H9 (cell line): ENCODE results near the gene KANSL1L. TPM values are rescaled to one million over a fixed set of nuclear protein-coding genes. Genes with fewer than 3 reads are reported as not detected.

ENCODE experiments used
- DNase-seq: peaks from one replicate; pipeline ENCODE4 v3.0.0-alpha.2; 2017
- H2AFZ ChIP-seq: one replicate; pipeline ENCODE4 v1.6.1; 2013; ENCODE audit warnings: mild to moderate bottlenecking, low read length, control low read depth, moderate library complexity
- H2AK5ac ChIP-seq: 2 replicates; pipeline ENCODE4 v1.6.1; 2013; ENCODE audit warnings: low read length, control low read depth, mixed read lengths; ENCODE audit not compliant: insufficient read length
- H2BK120ac ChIP-seq: one replicate; pipeline ENCODE4 v1.6.1; 2013; ENCODE audit warnings: low read depth, mild to moderate bottlenecking, low read length, control low read depth, inconsistent platforms; ENCODE audit not compliant: poor library complexity, severe bottlenecking
- H2BK12ac ChIP-seq: 2 replicates; pipeline ENCODE4 v1.6.1; 2013; ENCODE audit warnings: low read length, control low read depth, mixed read lengths, low read depth; ENCODE audit not compliant: insufficient read length
- H2BK15ac ChIP-seq: 2 replicates; pipeline ENCODE4 v1.6.1; 2013; ENCODE audit warnings: low read depth, low read length, control low read depth
- H2BK20ac ChIP-seq: one replicate; pipeline ENCODE4 v1.6.1; 2013; ENCODE audit warnings: low read depth, mild to moderate bottlenecking, low read length, control low read depth, inconsistent platforms; ENCODE audit not compliant: poor library complexity, severe bottlenecking
- H2BK5ac ChIP-seq: 2 replicates; pipeline ENCODE4 v1.6.1; 2013; ENCODE audit warnings: low read length, control low read depth, mixed read lengths; ENCODE audit not compliant: insufficient read length
- H3K14ac ChIP-seq: 2 replicates; pipeline ENCODE4 v1.6.1; 2013; ENCODE audit warnings: low read length, control low read depth; ENCODE audit not compliant: insufficient read depth
- H3K18ac ChIP-seq: 2 replicates; pipeline ENCODE4 v1.6.1; 2013; ENCODE audit warnings: low read depth, mild to moderate bottlenecking, mixed read lengths, low read length, control low read depth; ENCODE audit not compliant: insufficient read length
- H3K23ac ChIP-seq: 2 replicates; pipeline ENCODE4 v1.6.1; 2013; ENCODE audit warnings: low read length, control low read depth, mixed read lengths, low read depth; ENCODE audit not compliant: insufficient read length
- H3K23me2 ChIP-seq: 2 replicates; pipeline ENCODE4 v1.6.1; 2013; ENCODE audit warnings: low read depth, mild to moderate bottlenecking, mixed read lengths, low read length, control low read depth; ENCODE audit not compliant: insufficient read length, poor library complexity, severe bottlenecking
- H3K27ac ChIP-seq: 2 replicates; pipeline ENCODE4 v1.5.1; 2013; ENCODE audit warnings: low read length, control low read depth, mixed read lengths, low read depth; ENCODE audit not compliant: insufficient read length
- H3K27me3 ChIP-seq: 2 replicates; pipeline ENCODE4 v1.6.1; 2013; ENCODE audit warnings: low read length, control low read depth, inconsistent platforms; ENCODE audit not compliant: insufficient read depth
- H3K4ac ChIP-seq: 2 replicates; pipeline ENCODE4 v1.6.1; 2013; ENCODE audit warnings: low read depth, mild to moderate bottlenecking, control low read depth, inconsistent platforms, low read length, moderate library complexity
- H3K4me1 ChIP-seq: 2 replicates; pipeline ENCODE4 v1.6.1; 2013; ENCODE audit warnings: low read length, control low read depth, inconsistent platforms; ENCODE audit not compliant: insufficient read depth
- H3K4me2 ChIP-seq: 2 replicates; pipeline ENCODE4 v1.6.1; 2013; ENCODE audit warnings: low read length, control low read depth, mixed read lengths; ENCODE audit not compliant: insufficient read length, insufficient read depth
- H3K56ac ChIP-seq: 2 replicates; pipeline ENCODE4 v1.6.1; 2013; ENCODE audit warnings: low read depth, mild to moderate bottlenecking, mixed read lengths, low read length, control low read depth; ENCODE audit not compliant: insufficient read length
- H3K79me1 ChIP-seq: 2 replicates; pipeline ENCODE4 v1.6.1; 2013; ENCODE audit warnings: low read depth, mild to moderate bottlenecking, moderate library complexity, low read length, control low read depth, inconsistent platforms; ENCODE audit not compliant: insufficient read depth, poor library complexity, severe bottlenecking
- H3K79me2 ChIP-seq: 2 replicates; pipeline ENCODE4 v1.6.1; 2013; ENCODE audit warnings: low read length, control low read depth, inconsistent platforms; ENCODE audit not compliant: insufficient read depth
- H3K9ac ChIP-seq: 2 replicates; pipeline ENCODE4 v1.6.1; 2013; ENCODE audit warnings: low read length, control low read depth, mixed read lengths; ENCODE audit not compliant: insufficient read length; ENCODE audit errors: extremely low read depth
- H3K9me3 ChIP-seq: one replicate; pipeline ENCODE4 v1.6.1; 2013; ENCODE audit warnings: low read depth, low read length, inconsistent platforms; ENCODE audit not compliant: control insufficient read depth
- H3T11ph ChIP-seq: one replicate; pipeline ENCODE4 v1.6.1; 2013; ENCODE audit warnings: mild to moderate bottlenecking, low read length, control low read depth, inconsistent platforms
- H4K20me1 ChIP-seq: one replicate; pipeline ENCODE4 v1.6.1; 2013; ENCODE audit not compliant: control insufficient read depth, insufficient read length, insufficient read depth
- H4K5ac ChIP-seq: 2 replicates; pipeline ENCODE4 v1.6.1; 2013; ENCODE audit warnings: low read depth, mild to moderate bottlenecking, mixed read lengths, low read length, control low read depth; ENCODE audit not compliant: insufficient read length
- H4K8ac ChIP-seq: replicated peaks from 2 replicates; pipeline ENCODE4 v1.6.1; 2013; ENCODE audit warnings: low read length, control low read depth, mixed read lengths, low read depth; ENCODE audit not compliant: insufficient read length
- H4K91ac ChIP-seq: 2 replicates; pipeline ENCODE4 v1.6.1; 2013; ENCODE audit warnings: low read depth, mild to moderate bottlenecking, moderate library complexity, mixed read lengths, low read length, control low read depth; ENCODE audit not compliant: insufficient read length
- H3K27ac Mint-ChIP-seq, 3 experiments: 2 replicates in 2 of 3; 3 replicates in 1 of 3; pipeline ENCODE4 v1.8.0; 2020 to 2021; ENCODE audit warnings: mixed read lengths in 3 of 3, mild to moderate bottlenecking in 1 of 3, moderate library complexity in 1 of 3
- H3K27me3 Mint-ChIP-seq: 2 replicates; pipeline ENCODE4 v1.8.0; 2021; ENCODE audit warnings: low read depth, mild to moderate bottlenecking, moderate library complexity, mixed read lengths
- H3K36me3 Mint-ChIP-seq, 3 experiments: 2 replicates in 2 of 3; 3 replicates in 1 of 3; pipeline ENCODE4 v1.8.0; 2020 to 2021; ENCODE audit warnings: low read depth in 3 of 3, mixed read lengths in 3 of 3; ENCODE audit not compliant: insufficient read depth in 1 of 3
- H3K4me1 Mint-ChIP-seq, 2 experiments: 2 replicates each; pipeline ENCODE4 v1.8.0; 2020; ENCODE audit warnings: mixed read lengths in 2 of 2
- H3K4me3 Mint-ChIP-seq, 2 experiments: 2 replicates in 1 of 2; 3 replicates in 1 of 2; pipeline ENCODE4 v1.8.0; 2020 to 2021; ENCODE audit warnings: mild to moderate bottlenecking in 2 of 2, mixed read lengths in 2 of 2, moderate library complexity in 1 of 2
- H3K9me3 Mint-ChIP-seq, 2 experiments: 2 replicates in 1 of 2; 3 replicates in 1 of 2; pipeline ENCODE4 v1.8.0; 2020; ENCODE audit warnings: mild to moderate bottlenecking in 2 of 2, mixed read lengths in 2 of 2, moderate library complexity in 1 of 2
- WGBS: extraction: QIAGEN DNeasy Blood & Tissue Kit; methylation state at CpG from one replicate; pipeline ENCODE4 v1.1.7; 2013; ENCODE audit warnings: missing lambda C conversion rate, low lambda C conversion rate, mixed read lengths; ENCODE audit not compliant: insufficient read length; ENCODE audit errors: extremely low coverage; 5-methylcytosine and 5-hydroxymethylcytosine counted together
- total RNA-seq: library from RNA; stranded (reverse); gene quantifications from 2 replicates; pipeline ENCODE4 v1.2.1, GENCODE V29; 2021
- TF ChIP-seq, protein P1 (sequence below): fragments of 200-600 bp; sonication (generic); conservative IDR thresholded peaks from 3 replicates; pipeline ENCODE4 v1.8.0; 2021; ENCODE audit warnings: antibody characterized with exemption, mild to moderate bottlenecking

Gene KANSL1L
- total RNA-seq, 1 experiment from 2014 or later, result 8.2 TPM

- Histone ChIP-seq H3K56ac (no peak overlapping the region), H4K5ac (no peak overlapping the region), H3T11ph (no peak overlapping the region), H2BK5ac (no peak overlapping the region), H3K9ac (no peak overlapping the region), H3K27me3 (no peaks in the 10 kb centered on the region), H3K79me1 (no peaks in the 10 kb centered on the region), H3K79me2 (no peaks in the 10 kb centered on the region), H2AFZ (no peak overlapping the region), H3K9me3 (no peaks in the 10 kb centered on the region), H3K14ac (no peak overlapping the region), H3K4me1 (no peaks in the 10 kb centered on the region), H4K20me1 (no peaks in the 10 kb centered on the region), H3K23ac (no peak overlapping the region), H2BK12ac (no peak overlapping the region), H3K23me2 (no peaks in the 10 kb centered on the region), H3K4me2 (no peak overlapping the region), H2BK15ac (no peak overlapping the region), H3K27ac (no peak overlapping the region), H4K91ac (no peak overlapping the region), H3K18ac (no peak overlapping the region), H2BK120ac (no peak overlapping the region), H2AK5ac (no peak overlapping the region), H2BK20ac (no peak overlapping the region), H4K8ac (no peak overlapping the region), H3K4ac (no peak overlapping the region)
- Mint-ChIP-seq H3K4me3 (no peak overlapping the region), H3K36me3 (no peaks in the 10 kb centered on the region), H3K27ac (no peak overlapping the region), H3K9me3 (no peaks in the 10 kb centered on the region), H3K4me1 (no peaks in the 10 kb centered on the region), H3K27me3 (no peaks in the 10 kb centered on the region)
- TF ChIP-seq, protein P1, sequence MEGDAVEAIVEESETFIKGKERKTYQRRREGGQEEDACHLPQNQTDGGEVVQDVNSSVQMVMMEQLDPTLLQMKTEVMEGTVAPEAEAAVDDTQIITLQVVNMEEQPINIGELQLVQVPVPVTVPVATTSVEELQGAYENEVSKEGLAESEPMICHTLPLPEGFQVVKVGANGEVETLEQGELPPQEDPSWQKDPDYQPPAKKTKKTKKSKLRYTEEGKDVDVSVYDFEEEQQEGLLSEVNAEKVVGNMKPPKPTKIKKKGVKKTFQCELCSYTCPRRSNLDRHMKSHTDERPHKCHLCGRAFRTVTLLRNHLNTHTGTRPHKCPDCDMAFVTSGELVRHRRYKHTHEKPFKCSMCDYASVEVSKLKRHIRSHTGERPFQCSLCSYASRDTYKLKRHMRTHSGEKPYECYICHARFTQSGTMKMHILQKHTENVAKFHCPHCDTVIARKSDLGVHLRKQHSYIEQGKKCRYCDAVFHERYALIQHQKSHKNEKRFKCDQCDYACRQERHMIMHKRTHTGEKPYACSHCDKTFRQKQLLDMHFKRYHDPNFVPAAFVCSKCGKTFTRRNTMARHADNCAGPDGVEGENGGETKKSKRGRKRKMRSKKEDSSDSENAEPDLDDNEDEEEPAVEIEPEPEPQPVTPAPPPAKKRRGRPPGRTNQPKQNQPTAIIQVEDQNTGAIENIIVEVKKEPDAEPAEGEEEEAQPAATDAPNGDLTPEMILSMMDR, result no peak
- DNase-seq, result no peak
- WGBS, result no CpG with 5 or more reads among the region's 2 CpGs
These were observed 84.3 kb downstream of the KANSL1L start for GRCh38 chr2:210086930-210087329.
